Measurements from ENCODE around the gene COL26A1. TPM values are rescaled to one million over a fixed set of nuclear protein-coding genes. Genes with fewer than 3 reads are reported as not detected.

The COL26A1 gene
- total RNA-seq, 2 donors from 2014 or later = 3.8 to 10.3 TPM

Small RNA genes lying within 50 kb of the gene (small RNA-seq; reads per million reads assigned to genes)
- gene AC004965.1 = 0 reads per million in 2 donors

Other genes starting within 250 kb of the COL26A1 start
- 10 to 100 TPM in 1 of 2 donors, 1 to 10 TPM in 1; 3.7 to 24.4 TPM for gene SERPINE1, start 235.8 kb upstream of the COL26A1 start, total RNA-seq
- gene AP1S1, start 208.4 kb upstream of the COL26A1 start, total RNA-seq = 10 to 100 TPM; 47.2 to 90.0 TPM
- under 1 TPM; 0.14 to 0.68 TPM for gene VGF, start 197.3 kb upstream of the COL26A1 start, total RNA-seq
- gene NAT16, start 182.6 kb upstream of the COL26A1 start, total RNA-seq = not detected
- not detected for gene MOGAT3, start 161.8 kb upstream of the COL26A1 start, total RNA-seq
- 10 to 100 TPM; 24.2 to 52.5 TPM for gene PLOD3, start 145.3 kb upstream of the COL26A1 start, total RNA-seq
- gene ZNHIT1, start 144.7 kb upstream of the COL26A1 start, total RNA-seq = 100 to 1,000 TPM in 1 of 2 donors, 10 to 100 TPM in 1; 75.2 to 109 TPM
- gene CLDN15, start 125.1 kb upstream of the COL26A1 start, total RNA-seq = 10 to 100 TPM in 1 of 2 donors, 1 to 10 TPM in 1; 9.2 to 17.4 TPM
- gene FIS1, start 117.8 kb upstream of the COL26A1 start, total RNA-seq = 100 to 1,000 TPM; 238 to 256 TPM
- gene IFT22, start 41.1 kb upstream of the COL26A1 start, total RNA-seq = 10 to 100 TPM; 24.7 to 37.7 TPM